Heart right ventricle (tissue), 16 donors: ENCODE data around the gene C19orf73. TPM values are rescaled to one million over a fixed set of nuclear protein-coding genes. Genes with fewer than 3 reads are reported as not detected.

Experiments used
- ATAC-seq, 8 donors: fragments of 200-7000 bp; cut with Tn5 transposase; one replicate each; pipeline ENCODE4 v1.9.1; 2020; ENCODE audit warnings: mild to moderate bottlenecking in 8 of 8, moderate library complexity in 8 of 8, moderate number of reproducible peaks in 1 of 8
- DNase-seq, 2 donors: peaks; one replicate each; pipeline ENCODE4 v3.0.0-alpha.2; 2020
- H3K27ac ChIP-seq, 10 donors: fragments of 200-600 bp; sonication (generic) in 2 of 10; one replicate each; pipeline versions ENCODE4 v1.5.0 to v1.8.0; 2020 to 2022; ENCODE audit warnings: mild to moderate bottlenecking in 3 of 10
- H3K27me3 ChIP-seq, 7 donors: fragments of 200-600 bp; one replicate each; pipeline ENCODE4 v1.8.0; 2021 to 2022; ENCODE audit warnings: mild to moderate bottlenecking in 2 of 7
- H3K36me3 ChIP-seq, 9 donors: fragments of 200-600 bp; sonication (generic) in 1 of 9; one replicate each; pipeline versions ENCODE4 v1.5.0 to v1.8.0; 2020 to 2022; ENCODE audit warnings: mild to moderate bottlenecking in 2 of 9
- H3K4me1 ChIP-seq, 9 donors: fragments of 200-600 bp; sonication (generic) in 1 of 9; one replicate each; pipeline versions ENCODE4 v1.5.0 to v1.8.0; 2020 to 2022; ENCODE audit warnings: mild to moderate bottlenecking in 4 of 9
- H3K4me3 ChIP-seq, 10 donors: fragments of 200-600 bp; sonication (generic) in 2 of 10; one replicate each; pipeline versions ENCODE4 v1.5.0 to v1.8.0; 2020 to 2022; ENCODE audit warnings: mild to moderate bottlenecking in 7 of 10, moderate library complexity in 2 of 10
- H3K9me3 ChIP-seq, 11 donors: fragments of 200-600 bp in 10 of 11; sonication (generic) in 2 of 11; one replicate each; pipeline versions ENCODE4 v1.5.0 to v1.8.0; 2013 to 2022; ENCODE audit warnings: mild to moderate bottlenecking in 2 of 11, control low read depth in 1 of 11, moderate library complexity in 1 of 11
- WGBS, 2 donors: extraction: QIAGEN DNeasy Blood & Tissue Kit; methylation state at CpG; one replicate each; pipeline ENCODE4 v1.1.7; 2013; ENCODE audit warnings: inconsistent platforms in 1 of 2; 5-methylcytosine and 5-hydroxymethylcytosine counted together
- intact Hi-C, 10 donors: fragments of 100-400 bp; cut with DNase I; formaldehyde crosslinking; loops; one replicate each; pipeline versions ENCODE4 v1.11.1 to v1.14.2; 2022
- polyA plus RNA-seq, 2 donors: library from polyadenylated mRNA; stranded (reverse); fragments of 200-250 nt; gene quantifications; one replicate each; pipeline ENCODE4 v1.2.3, GENCODE V29; 2013
- total RNA-seq, 10 donors: library from RNA; stranded (reverse); fragmentation: NEBNext Ultra II Directional in 3 of 10; extraction: Animal tissue kit (Norgen Biotek cat#: 25700) in 3 of 10; gene quantifications; one replicate each; pipeline versions ENCODE4 v1.2.1 to v1.2.4, GENCODE V29; 2021 to 2023
- TF ChIP-seq, protein P1 (sequence below), 9 donors: fragments of 200-600 bp; sonication (generic) in 2 of 9; IDR thresholded peaks; one replicate each; pipeline versions ENCODE4 v1.5.0 to v1.8.0; 2021 to 2022; ENCODE audit warnings: antibody characterized with exemption in 9 of 9, mild to moderate bottlenecking in 5 of 9, moderate library complexity in 1 of 9
- donor health status: Arrhythmogenic right ventricular cardiomyopathy.
- donor health status: ischemic (EF 13 %, LVEDD 7.1; RV severe dilation, severe dysfunction).
- donor health status: healthy with polysubstance abuse.
- donor health status: DM: no; HTN: yes; CAD: no.
- donor health status: DM: no; HTN: no; CAD: no.
- donor health status: ischemic (EF 25% LVEDD 6.9; RV normal size, moderate dysfunction).
- donor health status: ischemic (EF 25% LVEDD 5.7; RV mildly dilated, moderate dysfunction).
- donor health status: healthy.
- donor health status: DM: yes; HTN: yes; CAD: no.
- donor health status: Ischemic cardiomyopathy.
- donor health status: ischemic (EF 35%, LVEDD 5.7; RV mildly dilated, moderate dysfunction).
- donor health status: nonischemic (EF 11% LVEDD 7.7; RV severe dilation, severe dysfunction).
- donor health status: DM: yes; HTN: yes; CAD: no.
- donor health status: PGD.
- donor health status: ischemic (EF 29% LVEDD 5.4; RV normal size, mild dysfunction).
- donor health status: nonischemic (EF 23%, LVEDD 6.1; RV moderate dilation, normal function).

C19orf73 gene
- total and polyA plus RNA-seq, 12 donors, result 0.64 to 5.4 (median 1.2) TPM

DNA sequence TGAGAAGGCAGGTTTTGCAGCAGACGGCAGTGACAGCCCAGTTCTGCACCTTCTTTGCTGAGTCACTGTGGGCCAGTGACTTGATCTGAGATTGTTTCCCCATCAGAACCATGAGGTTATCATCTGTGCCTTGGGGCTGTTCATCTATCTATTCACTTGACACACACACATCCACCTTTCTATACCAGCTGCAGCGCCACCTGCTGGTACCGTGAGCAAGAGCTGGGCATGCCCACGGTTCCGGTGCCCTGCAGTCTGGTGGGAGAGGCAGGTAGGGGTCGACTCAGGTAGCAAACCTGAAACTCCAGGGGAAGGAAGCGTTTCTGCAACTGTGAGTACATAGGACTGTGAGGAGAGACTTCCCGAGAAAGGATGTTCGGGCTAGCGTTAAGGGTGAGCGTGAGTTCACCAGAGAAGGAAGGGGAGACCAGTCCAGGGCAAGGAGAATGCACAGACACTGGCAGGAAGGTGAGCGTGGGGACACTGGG lies 12.3 kb downstream of the C19orf73 start:
- ATAC-seq, result peak in 5 of 8 donors; percentile 21 to 43 (median 38)
- Histone ChIP-seq H3K27me3 (no peaks in the 10 kb centered on the region), H3K27ac (no peak overlapping the region), H3K36me3 (peaks cover 0 to 81% (median 67%) of the 10 kb centered on the region in 9 donors), H3K4me1 (peaks cover 5 to 21% (median 10%) of the 10 kb centered on the region in 9 donors), H3K9me3 (no peaks in the 10 kb centered on the region), H3K4me3 (no peak overlapping the region)
- 66 to 70% methylated on average over 12 of the region's 12 CpGs for WGBS, 2 donors
- DNase-seq, result peak in 1 of 2 donors; percentile 62
- intact Hi-C loops, result loop anchor here in 1 of 10 donors (5.0 kb wide), 1 partner anchor 41 kb away; no protein-coding TSS in a partner anchor
- TF ChIP-seq, protein P1, sequence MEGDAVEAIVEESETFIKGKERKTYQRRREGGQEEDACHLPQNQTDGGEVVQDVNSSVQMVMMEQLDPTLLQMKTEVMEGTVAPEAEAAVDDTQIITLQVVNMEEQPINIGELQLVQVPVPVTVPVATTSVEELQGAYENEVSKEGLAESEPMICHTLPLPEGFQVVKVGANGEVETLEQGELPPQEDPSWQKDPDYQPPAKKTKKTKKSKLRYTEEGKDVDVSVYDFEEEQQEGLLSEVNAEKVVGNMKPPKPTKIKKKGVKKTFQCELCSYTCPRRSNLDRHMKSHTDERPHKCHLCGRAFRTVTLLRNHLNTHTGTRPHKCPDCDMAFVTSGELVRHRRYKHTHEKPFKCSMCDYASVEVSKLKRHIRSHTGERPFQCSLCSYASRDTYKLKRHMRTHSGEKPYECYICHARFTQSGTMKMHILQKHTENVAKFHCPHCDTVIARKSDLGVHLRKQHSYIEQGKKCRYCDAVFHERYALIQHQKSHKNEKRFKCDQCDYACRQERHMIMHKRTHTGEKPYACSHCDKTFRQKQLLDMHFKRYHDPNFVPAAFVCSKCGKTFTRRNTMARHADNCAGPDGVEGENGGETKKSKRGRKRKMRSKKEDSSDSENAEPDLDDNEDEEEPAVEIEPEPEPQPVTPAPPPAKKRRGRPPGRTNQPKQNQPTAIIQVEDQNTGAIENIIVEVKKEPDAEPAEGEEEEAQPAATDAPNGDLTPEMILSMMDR (IDR thresholded peaks at IDR 0.05), result peak; percentile 49 to 83 (median 77)

DNA sequence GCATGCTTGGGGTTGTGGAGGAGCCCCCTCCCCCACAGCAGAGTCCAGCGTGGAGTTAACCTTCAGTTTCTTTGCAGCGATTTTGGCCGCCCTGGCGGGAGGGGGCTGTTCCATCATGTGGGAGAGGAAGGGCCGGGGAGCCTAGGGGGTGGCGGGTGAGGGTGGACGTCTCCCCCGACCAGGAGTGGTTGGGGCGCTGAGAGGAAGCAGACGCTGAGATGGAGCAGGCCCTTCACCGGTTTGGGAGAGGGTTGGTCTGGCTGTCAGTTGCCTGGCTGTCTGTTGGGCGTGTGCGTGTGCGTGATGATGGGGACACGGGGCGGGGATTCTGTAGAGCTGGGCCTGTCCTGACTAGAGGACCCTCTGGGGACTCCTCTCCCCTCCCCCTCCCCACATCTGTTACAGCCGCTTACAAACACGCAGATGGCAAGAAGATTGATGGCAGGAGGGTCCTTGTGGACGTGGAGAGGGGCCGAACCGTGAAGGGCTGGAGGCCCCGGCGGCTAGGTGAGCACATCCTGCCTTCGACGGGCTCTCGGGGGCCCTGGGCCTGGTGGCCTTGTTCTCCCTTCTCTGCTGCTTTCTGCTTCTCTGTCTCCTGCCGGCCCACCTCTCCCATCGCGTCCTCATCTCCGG lies 14.6 kb downstream of the C19orf73 start:
- Histone ChIP-seq H3K9me3 (no peaks in the 10 kb centered on the region), H3K27me3 (no peaks in the 10 kb centered on the region), H3K27ac (no peak overlapping the region), H3K4me1 (peaks cover 0 to 5% (median 0%) of the 10 kb centered on the region in 9 donors), H3K36me3 (peaks cover 0 to 100% (median 77%) of the 10 kb centered on the region in 9 donors), H3K4me3 (no peak overlapping the region)
- 70 to 72% methylated on average over 30 of the region's 30 CpGs for WGBS, 2 donors
- intact Hi-C loops, result loop anchor here in 1 of 10 donors (5.0 kb wide), 1 partner anchor 93 kb away; no protein-coding TSS in a partner anchor
- TF ChIP-seq, protein P1 (IDR thresholded peaks at IDR 0.05), result no peak
- ATAC-seq (peak in 3 of 8 donors; percentile 13 to 21 (median 18)), DNase-seq (no peak)

DNA sequence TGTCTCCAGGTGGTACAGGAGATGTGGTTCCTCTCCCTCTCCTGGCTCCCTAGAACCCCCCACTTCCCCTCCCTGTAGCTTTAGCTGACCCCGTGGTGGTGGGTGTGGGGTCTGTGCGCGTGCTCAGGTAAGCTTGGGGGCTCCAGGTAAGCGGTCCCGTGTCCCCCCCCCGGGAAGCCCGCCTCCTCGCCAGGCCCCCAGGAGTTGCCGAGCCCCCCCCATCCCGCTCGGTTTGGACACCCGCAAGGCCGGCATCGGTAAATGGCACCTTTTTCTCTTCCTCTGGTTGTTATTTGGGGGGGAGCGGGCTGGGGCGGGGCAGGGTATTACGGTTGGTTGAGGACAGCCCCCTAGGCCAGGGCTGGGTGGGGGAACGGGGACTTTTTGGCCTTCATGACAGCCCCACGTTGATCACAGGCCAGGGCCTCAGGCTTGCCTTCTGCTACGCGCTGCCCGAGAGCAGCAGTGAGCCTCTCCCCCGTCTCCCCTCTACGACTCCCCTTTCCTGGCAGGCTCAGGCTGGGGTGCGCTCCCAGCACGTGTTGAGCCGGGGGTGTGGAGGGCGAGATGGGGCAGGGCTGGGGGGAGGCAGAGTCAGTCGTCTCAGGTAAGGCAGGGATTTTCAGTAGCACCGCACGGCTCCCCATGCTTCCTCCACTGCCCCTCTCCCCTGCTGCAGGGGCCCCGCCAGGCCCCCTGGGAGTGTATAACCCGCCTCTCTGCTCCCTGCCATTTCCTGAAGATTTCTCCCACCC lies 15.4 kb downstream of the C19orf73 start:
- WGBS, 2 donors, result 83 to 85% methylated on average over 33 of the region's 33 CpGs
- no peaks in the 10 kb centered on the region for H3K9me3 ChIP-seq

DNA sequence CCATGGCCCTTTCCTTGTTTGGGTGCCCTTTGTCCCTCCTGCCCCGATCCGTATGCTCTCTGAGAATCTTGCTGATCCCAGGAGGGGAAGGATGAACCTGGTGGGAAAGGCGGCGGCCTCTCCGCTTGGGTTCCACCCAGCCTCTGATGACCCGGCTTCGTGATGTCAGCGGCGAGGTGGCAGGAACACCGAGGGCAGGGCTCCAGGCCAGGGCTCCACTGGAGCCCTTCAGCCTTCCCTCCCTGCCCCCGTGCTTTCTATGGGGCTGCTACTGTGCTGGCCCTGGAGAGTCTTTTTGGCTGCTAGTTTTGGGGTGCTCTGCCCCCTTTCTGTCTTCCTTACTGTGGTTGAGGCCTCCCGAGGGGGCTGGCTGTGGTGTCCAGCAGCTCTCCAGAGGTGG lies 16.6 kb downstream of the C19orf73 start:
- Histone ChIP-seq H3K4me1 (peaks cover 0 to 13% (median 5%) of the 10 kb centered on the region in 9 donors), H3K36me3 (peaks cover 0 to 100% (median 72%) of the 10 kb centered on the region in 9 donors), H3K9me3 (no peaks in the 10 kb centered on the region), H3K27me3 (no peaks in the 10 kb centered on the region), H3K4me3 (no peak overlapping the region), H3K27ac (no peak overlapping the region)
- DNase-seq, result no peak
- intact Hi-C loops, result loop anchor here in 1 of 10 donors (5.0 kb wide), 1 partner anchor 95 kb away; no protein-coding TSS in a partner anchor
- TF ChIP-seq, protein P1 (IDR thresholded peaks at IDR 0.05), result no peak
- WGBS, 2 donors, result 88 to 91% methylated on average over 12 of the region's 12 CpGs
- no peak for ATAC-seq

More for the DNA sequence above, 15.4 kb downstream of the C19orf73 start:
- DNase-seq, result no peak
- Histone ChIP-seq H3K4me1 (peaks cover 0 to 5% (median 0%) of the 10 kb centered on the region in 9 donors), H3K27ac (no peak overlapping the region), H3K4me3 (no peak overlapping the region), H3K36me3 (peaks cover 0 to 100% (median 78%) of the 10 kb centered on the region in 9 donors), H3K27me3 (no peaks in the 10 kb centered on the region)
- ATAC-seq, result no peak
- TF ChIP-seq, protein P1 (IDR thresholded peaks at IDR 0.05), result no peak
- intact Hi-C loops, result loop anchor here in 1 of 10 donors (5.0 kb wide), 1 partner anchor 94 kb away; no protein-coding TSS in a partner anchor
